Mesenchymal stem cell (in vitro differentiated cells and primary cell): Measurements from ENCODE around the gene BTRC.

Source experiments
- DNase-seq: peaks from one replicate; pipeline ENCODE4 v3.0.0-alpha.2; 2013
- H2AFZ ChIP-seq: one replicate; pipeline ENCODE4 v1.6.1; 2013; ENCODE audit warnings: low read depth, mild to moderate bottlenecking, control low read depth, inconsistent platforms, low read length, moderate library complexity
- H2AK5ac ChIP-seq: 2 replicates; pipeline ENCODE4 v1.6.1; 2013; ENCODE audit warnings: low read length, moderate library complexity, mild to moderate bottlenecking, inconsistent platforms; ENCODE audit not compliant: severe bottlenecking
- H2BK120ac ChIP-seq: one replicate; pipeline ENCODE4 v1.6.1; 2013; ENCODE audit warnings: low read depth, mild to moderate bottlenecking, inconsistent platforms, low read length, moderate library complexity
- H2BK12ac ChIP-seq, 2 experiments: one replicate each; pipeline ENCODE4 v1.6.1; 2013; ENCODE audit warnings: inconsistent platforms in 2 of 2, low read length in 2 of 2, mild to moderate bottlenecking in 2 of 2, moderate library complexity in 2 of 2, control low read depth in 1 of 2
- H2BK15ac ChIP-seq: one replicate; pipeline ENCODE4 v1.6.1; 2013; ENCODE audit warnings: mild to moderate bottlenecking, low read depth, inconsistent platforms; ENCODE audit not compliant: poor library complexity, severe bottlenecking
- H2BK5ac ChIP-seq: 2 replicates; pipeline ENCODE4 v1.6.1; 2013; ENCODE audit warnings: low read depth, mild to moderate bottlenecking, low read length, control low read depth, inconsistent platforms; ENCODE audit not compliant: poor library complexity, severe bottlenecking
- H3K14ac ChIP-seq, 2 experiments: one replicate each; pipeline ENCODE4 v1.6.1; 2013; ENCODE audit warnings: inconsistent platforms in 2 of 2, low read length in 2 of 2, control low read depth in 1 of 2, mild to moderate bottlenecking in 1 of 2, moderate library complexity in 1 of 2
- H3K18ac ChIP-seq, 2 experiments: one replicate each; pipeline ENCODE4 v1.6.1; 2013; ENCODE audit warnings: inconsistent platforms in 2 of 2, low read length in 2 of 2, control low read depth in 1 of 2, low read depth in 1 of 2, mild to moderate bottlenecking in 1 of 2
- H3K23ac ChIP-seq, 2 experiments: one replicate each; pipeline ENCODE4 v1.6.1; 2013; ENCODE audit warnings: inconsistent platforms in 2 of 2, low read length in 2 of 2, mild to moderate bottlenecking in 2 of 2, moderate library complexity in 2 of 2, control low read depth in 1 of 2
- H3K27ac ChIP-seq: 2 replicates; pipeline ENCODE4 v1.5.1; 2013; ENCODE audit warnings: mild to moderate bottlenecking, moderate library complexity, low read length, control low read depth, inconsistent platforms; ENCODE audit not compliant: poor library complexity, severe bottlenecking
- H3K27me3 ChIP-seq, 2 experiments: 2 replicates each; pipeline versions ENCODE4 v1.6.1 to v1.7.0; 2013; ENCODE audit warnings: low read length in 2 of 2, mild to moderate bottlenecking in 2 of 2, moderate library complexity in 2 of 2, control low read depth in 1 of 2, inconsistent platforms in 1 of 2; ENCODE audit not compliant: control insufficient read depth in 1 of 2, insufficient read depth in 1 of 2
- H3K36me3 ChIP-seq, 2 experiments: 2 replicates each; pipeline versions ENCODE4 v1.6.1 to v1.7.0; 2013; ENCODE audit warnings: low read length in 2 of 2, control low read depth in 1 of 2, inconsistent platforms in 1 of 2, low read depth in 1 of 2, mild to moderate bottlenecking in 1 of 2; ENCODE audit not compliant: insufficient read depth in 2 of 2, control insufficient read depth in 1 of 2
- H3K4ac ChIP-seq, 2 experiments: one replicate each; pipeline ENCODE4 v1.6.1; 2013; ENCODE audit warnings: inconsistent platforms in 2 of 2, low read length in 2 of 2, mild to moderate bottlenecking in 2 of 2, moderate library complexity in 2 of 2, control low read depth in 1 of 2, low read depth in 1 of 2
- H3K4me1 ChIP-seq: 2 replicates; pipeline ENCODE4 v1.6.1; 2013; ENCODE audit warnings: low read depth, low read length, control low read depth; ENCODE audit not compliant: control insufficient read depth, insufficient read depth
- H3K4me2 ChIP-seq: 2 replicates; pipeline ENCODE4 v1.6.1; 2013; ENCODE audit warnings: low read length, mild to moderate bottlenecking, inconsistent platforms; ENCODE audit not compliant: poor library complexity, severe bottlenecking
- H3K4me3 ChIP-seq, 2 experiments: 2 replicates each; pipeline versions ENCODE4 v1.5.1 to v1.7.0; 2013; ENCODE audit warnings: low read length in 2 of 2, mild to moderate bottlenecking in 2 of 2, control low read depth in 1 of 2, low read depth in 1 of 2; ENCODE audit not compliant: insufficient read depth in 1 of 2
- H3K79me1 ChIP-seq: replicated peaks from 2 replicates; pipeline ENCODE4 v1.6.1; 2013; ENCODE audit warnings: mild to moderate bottlenecking, control low read depth, low read length, inconsistent platforms; ENCODE audit not compliant: poor library complexity, severe bottlenecking
- H3K9ac ChIP-seq: 2 replicates; pipeline ENCODE4 v1.7.0; 2013; ENCODE audit warnings: mild to moderate bottlenecking, low read length, moderate library complexity
- H3K9me3 ChIP-seq: 2 replicates; pipeline ENCODE4 v1.7.0; 2013; ENCODE audit warnings: mild to moderate bottlenecking, low read length; ENCODE audit not compliant: control insufficient read depth
- H4K8ac ChIP-seq: one replicate; pipeline ENCODE4 v1.6.1; 2013; ENCODE audit warnings: inconsistent platforms, mild to moderate bottlenecking, low read length, moderate library complexity
- H4K91ac ChIP-seq: one replicate; pipeline ENCODE4 v1.6.1; 2013; ENCODE audit warnings: mild to moderate bottlenecking, low read length, inconsistent platforms
- WGBS: methylation state at CpG from one replicate; pipeline ENCODE4 v1.1.7; 2013; ENCODE audit warnings: mixed read lengths; 5-methylcytosine and 5-hydroxymethylcytosine counted together

The BTRC gene

GRCh38 chr10:101563007-101563406 is 209.0 kb downstream of the BTRC start:
- Histone ChIP-seq H3K79me1 (no peaks in the 10 kb centered on the region), H3K14ac (no peak overlapping the region), H3K9me3 (no peaks in the 10 kb centered on the region), H3K9ac (no peak overlapping the region), H3K18ac (no peak overlapping the region), H3K4me1 (peaks cover 13% of the 10 kb centered on the region), H3K27ac (no peak overlapping the region), H3K4me2 (no peak overlapping the region), H2BK5ac (no peak overlapping the region), H3K36me3 (no peaks in the 10 kb centered on the region), H2BK15ac (peak overlapping the region; percentile 2), H3K4ac (no peak overlapping the region), H2BK12ac (no peak overlapping the region), H2AFZ (no peak overlapping the region), H2AK5ac (no peak overlapping the region), H4K8ac (no peak overlapping the region), H4K91ac (no peak overlapping the region), H3K23ac (no peak overlapping the region), H2BK120ac (peak overlapping the region; percentile 9), H3K4me3 (no peak overlapping the region), H3K27me3 (peaks cover 53 to 74% of the 10 kb centered on the region in 2 experiments)
- no peak for DNase-seq
- 83% methylated on average over 1 of the region's 3 CpGs for WGBS

DNA sequence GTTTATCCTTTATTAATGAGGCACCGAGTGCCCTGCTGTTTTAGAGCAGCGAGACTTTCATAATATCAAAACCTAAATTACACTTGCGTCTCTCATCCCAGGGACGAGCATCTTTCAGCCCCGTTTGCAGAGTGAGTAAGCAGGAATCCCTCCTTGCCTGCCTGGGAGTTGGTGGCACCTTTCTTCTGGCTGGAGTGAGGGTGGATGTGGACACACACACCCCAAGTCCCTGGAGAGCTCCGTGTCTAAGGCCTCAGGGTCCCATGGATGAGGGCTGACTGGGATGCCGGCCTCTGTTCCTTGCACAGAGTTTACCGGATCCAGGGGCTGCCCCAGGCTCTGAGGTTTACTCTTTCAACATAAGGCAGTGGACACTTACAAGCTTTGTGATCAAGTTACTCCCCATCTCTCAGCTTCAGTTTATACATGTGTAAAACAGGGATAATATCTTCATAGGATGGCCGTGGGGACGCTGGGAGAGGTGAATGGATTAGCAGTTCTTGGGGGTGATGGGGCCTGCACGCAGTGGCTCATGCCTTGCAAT is 209.6 kb downstream of the BTRC start:
- no peak overlapping the region for H3K4ac ChIP-seq
- H3K18ac ChIP-seq = no peak overlapping the region
- no peak for DNase-seq
- H3K9me3 ChIP-seq = no peaks in the 10 kb centered on the region
- no peak overlapping the region for H2AK5ac ChIP-seq
- no peak overlapping the region for H2AFZ ChIP-seq
- no peak overlapping the region for H4K91ac ChIP-seq
- H2BK15ac ChIP-seq = no peak overlapping the region
- H3K4me2 ChIP-seq = no peak overlapping the region
- peaks cover 59 to 80% of the 10 kb centered on the region in 2 experiments for H3K27me3 ChIP-seq
- no peaks in the 10 kb centered on the region for H3K36me3 ChIP-seq
- H3K23ac ChIP-seq = peak overlapping the region in 1 of 2 experiments; percentile 10
- no peak overlapping the region for H3K9ac ChIP-seq
- H3K4me1 ChIP-seq = peaks cover 13% of the 10 kb centered on the region
- H2BK120ac ChIP-seq = peak overlapping the region; percentile 9
- no peak overlapping the region for H3K27ac ChIP-seq
- no peaks in the 10 kb centered on the region for H3K79me1 ChIP-seq
- no peak overlapping the region for H4K8ac ChIP-seq
- no peak overlapping the region for H2BK12ac ChIP-seq
- 86% methylated on average over 11 of the region's 11 CpGs for WGBS
- H3K4me3 ChIP-seq = no peak overlapping the region
- no peak overlapping the region for H2BK5ac ChIP-seq
- H3K14ac ChIP-seq = no peak overlapping the region

DNA sequence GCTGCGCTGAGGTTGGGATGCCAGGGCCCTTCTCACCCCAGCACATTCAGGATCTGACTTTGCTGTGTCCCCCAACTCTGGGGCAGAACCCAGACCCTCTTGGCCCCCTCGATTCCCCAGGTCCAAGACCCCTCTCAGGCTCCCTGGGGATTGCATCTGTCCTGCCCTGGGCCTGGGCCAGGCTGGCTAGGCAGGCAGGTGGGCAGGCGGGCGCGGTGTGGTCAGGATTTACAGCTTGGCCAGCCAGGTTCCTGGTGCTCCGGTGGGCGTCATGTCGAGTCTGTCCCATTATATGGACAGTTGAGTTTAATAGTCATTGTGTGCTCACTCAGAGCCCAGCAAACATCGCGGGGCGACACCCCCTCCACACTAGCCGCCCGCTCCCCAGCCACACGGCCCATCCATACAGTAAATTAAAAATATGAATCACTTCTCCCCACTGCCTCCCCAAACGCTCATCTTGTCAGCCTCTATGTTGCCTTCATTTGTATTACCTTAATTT is 210.6 kb downstream of the BTRC start:
- Histone ChIP-seq H2BK12ac (no peak overlapping the region), H3K79me1 (no peaks in the 10 kb centered on the region), H4K8ac (no peak overlapping the region), H3K36me3 (no peaks in the 10 kb centered on the region), H2AFZ (no peak overlapping the region), H3K23ac (no peak overlapping the region), H3K9me3 (no peaks in the 10 kb centered on the region), H2BK5ac (no peak overlapping the region), H2BK120ac (no peak overlapping the region), H3K4me2 (no peak overlapping the region), H3K27me3 (peaks cover 69 to 86% of the 10 kb centered on the region in 2 experiments), H3K14ac (no peak overlapping the region), H2BK15ac (no peak overlapping the region), H3K9ac (no peak overlapping the region), H2AK5ac (no peak overlapping the region), H3K27ac (no peak overlapping the region), H3K18ac (no peak overlapping the region), H3K4ac (no peak overlapping the region), H3K4me1 (peaks cover 15% of the 10 kb centered on the region), H3K4me3 (no peak overlapping the region), H4K91ac (no peak overlapping the region)
- DNase-seq = no peak
- 91% methylated on average over 14 of the region's 15 CpGs for WGBS

- Histone ChIP-seq H2BK15ac (no peak overlapping the region), H2AK5ac (no peak overlapping the region), H2AFZ (no peak overlapping the region), H3K79me1 (no peaks in the 10 kb centered on the region), H2BK12ac (no peak overlapping the region), H3K9me3 (no peaks in the 10 kb centered on the region), H3K4me2 (no peak overlapping the region), H3K9ac (no peak overlapping the region), H4K91ac (no peak overlapping the region), H3K27ac (no peak overlapping the region), H4K8ac (no peak overlapping the region), H3K23ac (no peak overlapping the region), H3K27me3 (peaks cover 73 to 85% of the 10 kb centered on the region in 2 experiments), H2BK5ac (no peak overlapping the region), H3K4me1 (peaks cover 22% of the 10 kb centered on the region), H3K14ac (no peak overlapping the region), H3K4ac (no peak overlapping the region), H3K18ac (no peak overlapping the region), H3K36me3 (no peaks in the 10 kb centered on the region), H3K4me3 (no peak overlapping the region), H2BK120ac (no peak overlapping the region)
- no peak for DNase-seq
- WGBS = 97% methylated on average over 5 of the region's 5 CpGs
Observed at GRCh38 chr10:101565370-101565900, 211.5 kb downstream of the BTRC start.
